Activated T-cell treated with anti-CD3 and anti-CD28 coated beads, Interleukin-2, amount 50 U/mL, for 4 hours (primary cell): ENCODE results near the gene ASMTL. TPM values are rescaled to one million over a fixed set of nuclear protein-coding genes. Genes with fewer than 3 reads are reported as not detected.
"Not testable (repeated sequence)": the region's sequence is repeated elsewhere in the genome, so short reads cannot be mapped to it uniquely, and the experiment has no call there.

Source experiments
- ATAC-seq, 2 donors: fragments of 200-7000 bp; cut with Tn5 transposase; one replicate each; pipeline ENCODE4 v1.10.0; 2021
- DNase-seq: peaks from one replicate; pipeline ENCODE4 v3.0.0-alpha.2; 2020
- H3K27me3 Mint-ChIP-seq: one replicate; pipeline ENCODE4 v1.8.0; 2021; ENCODE audit warnings: low read depth, mixed read lengths
- H3K36me3 Mint-ChIP-seq: one replicate; pipeline ENCODE4 v1.8.0; 2022; ENCODE audit warnings: mixed read lengths; ENCODE audit not compliant: insufficient read depth
- H3K4me1 Mint-ChIP-seq: one replicate; pipeline ENCODE4 v1.8.0; 2021; ENCODE audit warnings: low read depth, mixed read lengths
- H3K4me3 Mint-ChIP-seq: one replicate; pipeline ENCODE4 v1.8.0; 2021; ENCODE audit warnings: mild to moderate bottlenecking, moderate library complexity, mixed read lengths
- H3K9me3 Mint-ChIP-seq: one replicate; pipeline ENCODE4 v1.8.0; 2021; ENCODE audit warnings: mixed read lengths
- total RNA-seq, 3 donors: library from RNA; stranded (reverse); gene quantifications; one replicate each; pipeline ENCODE4 v1.2.1, GENCODE V29; 2021

ASMTL gene
- total RNA-seq, 3 donors from 2014 or later: 33.0 to 53.2 (median 36.9) TPM

DNA sequence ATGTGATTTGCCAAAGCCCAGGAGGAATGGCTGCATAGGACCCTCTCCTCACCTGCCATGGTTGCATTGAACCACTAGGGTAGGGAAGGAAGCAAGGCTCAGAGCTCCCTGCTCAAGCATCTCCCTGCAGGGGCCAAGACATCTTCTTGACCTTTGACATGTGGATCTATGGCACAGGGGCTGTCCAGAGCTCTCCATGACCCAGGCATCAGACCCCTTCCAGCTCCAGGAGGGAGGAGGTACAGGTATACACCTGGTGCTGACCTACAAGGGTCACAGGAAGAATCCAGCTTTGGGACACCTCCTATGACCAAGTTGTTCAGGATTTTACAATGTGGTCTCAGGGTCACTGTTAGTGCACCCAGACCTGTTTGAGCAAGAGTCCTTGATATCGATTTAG is 23.2 kb upstream of the ASMTL start:
- no peak overlapping the region for H3K4me3 Mint-ChIP-seq
- peaks cover 13% of the 10 kb centered on the region for H3K9me3 Mint-ChIP-seq
- H3K36me3 Mint-ChIP-seq: peaks cover 42% of the 10 kb centered on the region
- peaks cover 67% of the 10 kb centered on the region for H3K4me1 Mint-ChIP-seq
- DNase-seq (no peak), ATAC-seq (no peak)
- H3K27me3 Mint-ChIP-seq: no peaks in the 10 kb centered on the region

DNA sequence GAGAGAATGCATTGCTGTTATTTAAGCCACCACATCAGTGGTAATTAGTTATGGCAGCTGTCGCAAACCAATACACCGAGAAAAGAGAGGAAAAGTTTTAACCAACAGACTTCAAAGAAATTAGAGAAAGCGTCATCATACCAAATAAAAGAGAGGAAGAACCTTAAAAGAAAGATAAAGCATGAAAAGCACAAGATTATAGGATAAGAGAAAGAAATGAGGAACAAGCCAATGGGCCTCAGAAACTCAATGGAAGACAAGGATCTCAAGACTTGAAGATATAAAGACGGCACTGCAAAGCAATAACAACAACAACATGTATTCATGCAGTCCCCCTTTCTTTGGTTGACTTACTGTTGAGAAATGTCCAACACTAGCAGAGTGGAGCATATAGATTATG is 22.8 kb upstream of the ASMTL start:
- H3K9me3 Mint-ChIP-seq: peaks cover 13% of the 10 kb centered on the region
- peaks cover 69% of the 10 kb centered on the region for H3K4me1 Mint-ChIP-seq
- ATAC-seq: no peak
- peaks cover 42% of the 10 kb centered on the region for H3K36me3 Mint-ChIP-seq
- no peak for DNase-seq
- H3K4me3 Mint-ChIP-seq: no peak overlapping the region
- H3K27me3 Mint-ChIP-seq: no peaks in the 10 kb centered on the region

DNA sequence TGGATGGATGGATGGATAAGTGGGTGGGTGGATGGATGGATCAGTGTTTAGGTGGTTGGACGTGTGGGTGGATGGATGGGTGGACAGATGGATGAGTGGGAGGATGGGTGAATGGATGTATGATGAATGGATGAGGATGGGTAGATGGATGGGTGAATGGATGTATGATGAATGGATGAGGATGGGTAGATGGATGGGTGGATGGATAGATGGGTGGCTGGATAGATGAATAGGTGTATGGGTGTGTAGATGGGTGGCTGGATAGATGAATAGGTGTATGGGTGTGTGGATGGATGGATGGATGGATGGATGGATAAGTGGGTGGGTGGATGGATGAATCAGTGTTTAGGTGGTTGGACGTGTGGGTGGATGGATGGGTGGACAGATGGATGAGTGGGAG is 21.9 kb upstream of the ASMTL start:
- not testable (repeated sequence) for H3K27me3 Mint-ChIP-seq, H3K4me3 Mint-ChIP-seq, DNase-seq, H3K9me3 Mint-ChIP-seq, ATAC-seq
- peaks cover 34% of the 10 kb centered on the region for H3K36me3 Mint-ChIP-seq
- H3K4me1 Mint-ChIP-seq: peaks cover 68% of the 10 kb centered on the region

DNA sequence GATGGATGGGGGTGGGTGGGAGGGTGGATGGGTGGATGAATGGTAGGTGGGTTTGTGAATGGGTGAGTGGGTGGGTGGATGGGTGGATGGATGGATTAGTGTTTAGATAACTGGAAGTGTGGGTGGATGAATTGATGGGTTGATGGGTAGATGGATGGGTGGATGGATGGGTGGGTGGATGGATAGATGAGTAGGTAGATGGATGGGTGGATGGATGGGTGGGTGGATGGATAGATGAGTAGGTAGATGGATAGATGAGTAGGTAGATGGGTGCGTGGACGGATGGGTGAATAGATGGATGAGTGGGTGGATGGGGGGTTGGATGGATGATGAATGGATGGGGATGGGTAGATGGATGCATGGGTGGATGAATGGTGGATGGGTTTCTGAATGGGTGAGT is 20.3 kb upstream of the ASMTL start:
- no peak overlapping the region for H3K4me3 Mint-ChIP-seq
- H3K27me3 Mint-ChIP-seq: no peaks in the 10 kb centered on the region

DNA sequence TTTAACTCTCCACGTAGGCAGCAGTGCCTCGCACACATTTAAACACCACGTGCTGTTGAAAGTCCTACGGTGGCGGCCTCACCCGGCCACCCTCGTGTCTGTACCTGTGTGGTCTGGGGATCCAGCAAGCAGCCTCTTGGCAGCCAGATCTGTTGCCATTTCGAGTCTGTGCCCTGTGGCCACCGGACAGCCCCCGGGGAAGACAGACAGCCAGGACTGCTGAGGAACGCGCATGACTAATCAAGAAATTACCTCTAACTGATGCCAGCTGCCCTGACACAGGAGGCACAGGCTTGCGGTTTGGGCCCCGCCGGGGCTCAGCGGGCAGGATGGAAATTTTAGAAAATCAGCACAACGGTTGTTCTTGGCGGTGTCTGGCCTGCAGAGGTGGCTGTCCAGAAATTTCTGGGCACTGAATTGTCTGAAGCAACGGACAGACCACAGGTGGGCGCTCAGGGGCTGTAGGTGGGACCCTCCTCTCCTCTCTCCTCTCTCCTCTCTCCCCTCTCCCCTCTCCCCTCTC is 15.6 kb upstream of the ASMTL start:
- H3K4me1 Mint-ChIP-seq: peaks cover 80% of the 10 kb centered on the region
- peaks cover 21% of the 10 kb centered on the region for H3K36me3 Mint-ChIP-seq
- H3K27me3 Mint-ChIP-seq: no peaks in the 10 kb centered on the region
- H3K9me3 Mint-ChIP-seq: no peaks in the 10 kb centered on the region
- DNase-seq (peak; percentile 67), ATAC-seq (peak; percentile 78 to 79)
- H3K4me3 Mint-ChIP-seq: peak overlapping the region; percentile 69

More for the DNA sequence above, 20.3 kb upstream of the ASMTL start:
- Mint-ChIP-seq H3K36me3 (peaks cover 22% of the 10 kb centered on the region), H3K4me1 (peaks cover 68% of the 10 kb centered on the region), H3K9me3 (peaks cover 4% of the 10 kb centered on the region)
- ATAC-seq (no peak), DNase-seq (no peak)

DNA sequence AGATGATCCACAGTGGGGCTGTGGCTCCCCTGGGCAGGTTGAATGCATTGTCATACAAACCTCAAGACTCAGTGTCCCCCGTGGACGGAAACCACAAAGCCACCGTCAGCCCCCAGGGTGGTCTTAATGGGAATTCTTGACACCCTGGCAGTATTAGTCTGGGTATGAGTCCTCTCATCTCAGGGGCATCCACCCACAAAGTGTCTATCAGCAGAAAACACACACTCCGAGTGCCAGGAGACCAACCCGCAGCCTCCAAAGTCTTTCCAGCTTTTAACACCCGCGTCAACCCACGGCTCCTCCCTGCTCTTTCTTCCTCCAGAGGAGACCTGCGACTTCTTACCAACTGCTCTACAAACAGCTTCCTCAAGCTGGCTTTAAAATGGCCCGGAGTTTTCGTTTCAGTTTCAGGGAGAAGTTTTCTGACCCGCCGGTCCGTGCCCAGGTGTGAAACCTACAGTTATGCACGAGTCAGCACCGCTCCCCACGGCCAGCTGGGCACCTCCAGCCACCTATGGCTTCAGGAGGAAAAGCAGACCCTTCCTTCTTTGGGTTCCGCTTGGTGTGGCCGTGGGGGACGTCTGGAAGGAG is 14.4 kb upstream of the ASMTL start:
- H3K9me3 Mint-ChIP-seq: no peaks in the 10 kb centered on the region
- no peak for DNase-seq
- peak overlapping the region; percentile 72 for H3K4me3 Mint-ChIP-seq
- H3K36me3 Mint-ChIP-seq: peaks cover 20% of the 10 kb centered on the region
- H3K27me3 Mint-ChIP-seq: no peaks in the 10 kb centered on the region
- ATAC-seq: no peak
- H3K4me1 Mint-ChIP-seq: peaks cover 86% of the 10 kb centered on the region

DNA sequence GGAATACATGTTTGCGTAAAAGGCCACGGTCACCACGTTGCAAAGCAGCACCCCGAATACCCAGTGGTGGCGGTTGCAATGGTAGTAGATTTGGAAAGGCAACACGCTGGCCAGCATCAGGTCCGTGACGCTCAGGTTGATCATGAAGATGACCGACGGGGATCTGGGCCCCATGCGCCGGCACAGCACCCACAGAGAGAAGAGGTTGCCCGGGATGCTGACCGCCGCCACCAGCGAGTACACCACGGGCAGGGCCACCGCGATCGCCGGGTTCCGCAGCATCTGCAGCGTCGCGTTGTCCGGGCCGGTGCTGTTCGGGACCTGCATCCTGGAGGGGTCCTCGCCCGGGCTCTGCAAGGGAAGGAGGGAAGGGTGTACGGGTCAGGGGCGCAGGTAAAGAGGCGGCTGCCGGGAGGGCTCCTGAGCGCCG is 13.5 kb upstream of the ASMTL start:
- Mint-ChIP-seq H3K4me1 (peaks cover 85% of the 10 kb centered on the region), H3K4me3 (peak overlapping the region; percentile 35), H3K36me3 (peaks cover 12% of the 10 kb centered on the region), H3K27me3 (no peaks in the 10 kb centered on the region), H3K9me3 (no peaks in the 10 kb centered on the region)
- ATAC-seq: no peak
- DNase-seq: no peak

DNA sequence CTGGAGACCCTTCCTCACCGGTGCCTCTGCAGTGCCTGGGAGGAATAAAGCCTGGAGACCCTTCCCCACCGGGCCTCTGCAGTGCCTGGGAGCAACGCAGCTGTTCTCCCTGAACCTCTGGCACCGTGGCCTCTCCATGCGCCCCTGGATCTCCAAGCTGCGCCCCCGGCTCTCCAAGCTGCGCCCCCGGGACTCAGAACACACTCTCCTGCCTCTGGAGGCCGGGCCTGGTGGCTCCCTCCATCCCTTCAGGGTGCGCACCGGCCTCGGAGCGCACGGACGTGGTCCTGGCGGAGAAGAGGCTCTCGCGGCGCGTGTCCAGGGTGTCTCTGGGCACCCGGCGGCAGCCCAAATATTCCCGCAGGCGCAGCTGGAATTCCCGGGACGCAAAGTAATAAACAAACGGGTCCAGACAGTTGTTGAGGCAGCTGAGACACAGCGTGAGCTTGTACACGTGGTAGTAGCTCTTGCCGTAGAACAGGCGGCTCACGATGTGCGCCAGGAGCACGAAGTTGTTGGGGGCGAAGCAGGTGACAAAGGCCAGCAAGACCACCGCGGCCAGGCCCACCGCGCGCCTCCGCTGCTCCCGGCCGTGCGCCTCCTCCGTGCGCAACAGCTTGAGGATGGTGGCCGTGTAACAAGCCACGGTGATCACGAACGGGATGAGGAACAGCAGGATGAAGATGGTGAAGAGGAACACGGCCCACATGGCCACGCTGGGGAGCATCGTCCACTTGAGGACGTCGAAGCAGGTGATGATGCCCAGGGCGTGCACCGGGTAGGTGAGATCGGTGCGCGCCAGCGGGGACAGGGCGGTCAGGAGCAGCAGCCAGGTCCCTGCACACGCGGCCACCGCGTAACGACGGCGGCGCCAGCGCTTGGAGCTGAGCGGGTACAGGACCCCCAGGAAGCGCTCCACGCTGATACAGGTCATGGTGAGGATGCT is 12.8 kb upstream of the ASMTL start:
- DNase-seq (no peak), ATAC-seq (no peak)
- peaks cover 85% of the 10 kb centered on the region for H3K4me1 Mint-ChIP-seq
- no peaks in the 10 kb centered on the region for H3K27me3 Mint-ChIP-seq
- no peaks in the 10 kb centered on the region for H3K9me3 Mint-ChIP-seq
- H3K4me3 Mint-ChIP-seq: peak overlapping the region; percentile 69
- peaks cover 12% of the 10 kb centered on the region for H3K36me3 Mint-ChIP-seq

DNA sequence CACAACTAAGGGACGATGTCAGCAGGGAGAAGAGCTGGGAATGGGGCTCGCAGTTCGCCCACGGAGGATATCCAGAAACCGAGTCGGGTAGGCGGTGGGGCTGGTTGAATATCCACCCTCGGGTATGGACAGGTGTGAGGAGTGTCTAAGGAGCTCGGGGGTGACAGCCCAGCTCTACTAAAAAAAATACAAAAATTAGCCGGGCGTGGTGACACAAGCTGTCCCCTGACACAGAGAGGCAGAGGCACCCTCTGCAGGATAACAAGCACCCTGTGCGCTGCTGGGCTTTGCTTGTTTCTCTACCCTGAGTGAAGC is 12.2 kb upstream of the ASMTL start:
- peak overlapping the region; percentile 69 for H3K4me3 Mint-ChIP-seq
- peaks cover 12% of the 10 kb centered on the region for H3K36me3 Mint-ChIP-seq
- no peaks in the 10 kb centered on the region for H3K9me3 Mint-ChIP-seq
- peaks cover 79% of the 10 kb centered on the region for H3K4me1 Mint-ChIP-seq
- ATAC-seq (no peak), DNase-seq (no peak)
- H3K27me3 Mint-ChIP-seq: no peaks in the 10 kb centered on the region

DNA sequence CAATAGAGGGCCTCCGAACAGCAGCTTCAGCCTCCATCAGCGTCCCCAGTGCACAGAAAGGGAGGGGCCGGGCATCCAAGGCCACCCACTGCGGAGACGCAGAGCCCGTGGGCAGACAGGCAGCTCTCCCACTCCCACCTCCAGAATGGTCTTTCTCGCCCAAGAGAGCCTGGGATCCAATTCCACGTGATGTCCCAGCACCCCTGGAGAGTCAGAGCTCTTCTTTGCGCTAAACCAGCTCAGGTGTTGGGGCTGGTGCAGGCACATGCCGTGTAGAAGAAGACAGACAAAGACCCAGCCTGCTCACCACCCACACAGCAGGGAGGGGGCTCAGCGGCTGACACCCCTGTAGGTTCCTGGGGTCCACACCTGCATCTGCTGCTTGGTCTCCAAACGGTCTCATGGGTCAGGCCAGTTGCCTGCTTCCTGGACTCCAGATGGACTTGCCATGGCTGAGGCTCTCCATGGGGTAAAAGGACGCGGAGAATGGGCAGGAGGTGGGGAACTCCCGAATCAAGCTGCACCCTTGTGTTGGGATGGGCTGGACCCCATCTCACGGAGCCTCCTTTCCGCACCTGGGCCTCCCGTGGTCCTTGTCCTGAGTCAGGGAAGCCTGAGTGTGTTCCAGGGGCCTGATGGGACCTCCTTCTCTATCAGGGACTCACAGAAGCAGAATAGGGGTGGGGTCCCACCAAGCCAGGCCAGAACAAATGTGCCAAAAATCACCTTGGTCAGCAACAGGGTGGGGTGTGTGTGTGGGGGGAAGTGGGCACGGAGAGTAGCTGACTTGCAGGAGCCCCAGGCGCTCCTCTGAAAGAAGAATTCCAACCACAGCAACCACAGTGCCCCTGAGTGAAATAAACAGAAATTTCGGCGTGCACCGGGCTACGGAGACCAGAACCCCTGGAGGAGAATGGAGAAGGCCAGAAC is 11.6 kb upstream of the ASMTL start:
- Mint-ChIP-seq H3K9me3 (no peaks in the 10 kb centered on the region), H3K36me3 (peaks cover 12% of the 10 kb centered on the region), H3K4me1 (peaks cover 73% of the 10 kb centered on the region), H3K27me3 (no peaks in the 10 kb centered on the region), H3K4me3 (peak overlapping the region; percentile 69)
- no peak for ATAC-seq
- no peak for DNase-seq

DNA sequence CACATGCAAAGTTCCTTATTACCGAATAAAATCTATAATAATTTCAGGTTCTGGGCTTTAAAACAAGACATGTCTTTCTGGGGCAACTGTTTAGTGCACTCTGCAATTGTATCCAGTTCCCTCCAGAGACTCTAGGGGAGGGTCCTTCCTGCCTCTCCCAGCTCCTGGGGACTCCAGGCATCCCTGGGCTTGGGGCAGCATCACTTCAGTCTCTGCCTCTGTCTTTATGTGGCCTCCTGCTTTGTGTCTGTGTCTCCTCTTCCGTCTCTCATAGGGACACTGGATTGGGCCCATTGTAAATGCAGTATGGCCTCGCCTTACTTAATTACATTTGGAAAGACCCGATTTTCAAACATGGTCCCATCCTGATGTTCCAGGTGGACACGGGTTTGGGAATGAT is 10.9 kb upstream of the ASMTL start:
- Mint-ChIP-seq H3K9me3 (no peaks in the 10 kb centered on the region), H3K27me3 (no peaks in the 10 kb centered on the region), H3K4me3 (peak overlapping the region; percentile 48), H3K4me1 (peaks cover 69% of the 10 kb centered on the region), H3K36me3 (peaks cover 12% of the 10 kb centered on the region)
- no peak for ATAC-seq
- DNase-seq: no peak

DNA sequence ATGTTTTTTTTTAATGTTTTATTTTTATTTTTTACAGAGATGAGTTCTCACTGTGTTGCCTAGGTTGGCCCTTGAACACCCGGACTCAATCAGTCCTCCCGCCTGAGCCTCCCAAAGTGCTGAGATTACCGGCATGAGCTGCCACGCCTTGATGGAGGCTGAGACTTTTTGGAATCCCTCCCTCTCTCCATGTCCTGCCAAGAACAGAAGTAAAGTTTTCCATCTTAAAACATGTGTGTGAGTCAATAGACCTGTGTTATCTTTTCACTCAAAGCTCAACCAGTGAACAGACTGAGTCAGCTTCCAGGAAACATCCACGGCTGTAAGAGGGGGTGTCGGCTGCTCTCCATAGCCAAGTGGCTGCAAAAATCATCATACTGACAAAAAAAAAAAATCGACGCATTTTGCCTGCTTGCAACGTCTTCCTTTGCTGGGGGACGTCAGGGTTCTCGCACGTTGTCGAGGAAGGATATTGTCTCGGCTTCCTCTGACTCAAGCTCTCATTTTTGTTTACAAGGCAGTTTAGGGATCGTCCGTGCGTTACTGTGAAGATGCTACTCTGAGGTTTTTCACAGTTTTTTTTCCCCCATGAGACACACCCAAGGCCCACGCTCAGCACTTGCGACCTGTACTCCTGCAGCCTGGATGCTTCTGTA is 10.0 kb upstream of the ASMTL start:
- Mint-ChIP-seq H3K4me1 (peaks cover 63% of the 10 kb centered on the region), H3K27me3 (no peaks in the 10 kb centered on the region), H3K4me3 (peak overlapping the region; percentile 48), H3K36me3 (peaks cover 12% of the 10 kb centered on the region), H3K9me3 (no peaks in the 10 kb centered on the region)
- ATAC-seq: peak; percentile 85 to 88
- peak; percentile 62 for DNase-seq

DNA sequence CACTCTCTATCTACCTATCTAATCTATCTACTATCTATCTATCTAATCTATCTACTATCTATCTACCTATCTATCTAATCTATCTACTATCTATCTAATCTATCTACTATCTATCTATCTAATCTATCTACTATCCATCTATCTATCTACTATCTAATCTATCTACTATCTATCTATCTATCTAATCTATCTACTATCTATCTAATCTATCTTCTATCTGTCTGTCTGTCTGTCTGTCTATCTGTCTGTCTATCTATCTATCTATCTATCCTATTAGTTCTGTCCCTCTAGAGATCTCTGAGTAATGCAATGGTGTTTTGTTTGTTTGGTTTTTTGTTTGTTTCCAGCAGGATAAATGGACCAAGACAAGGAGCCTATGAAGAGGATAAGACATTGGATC is 9.4 kb upstream of the ASMTL start:
- DNase-seq: no peak
- Mint-ChIP-seq H3K27me3 (no peaks in the 10 kb centered on the region), H3K9me3 (no peaks in the 10 kb centered on the region), H3K4me3 (no peak overlapping the region), H3K36me3 (peaks cover 9% of the 10 kb centered on the region), H3K4me1 (peaks cover 57% of the 10 kb centered on the region)
- no peak for ATAC-seq

DNA sequence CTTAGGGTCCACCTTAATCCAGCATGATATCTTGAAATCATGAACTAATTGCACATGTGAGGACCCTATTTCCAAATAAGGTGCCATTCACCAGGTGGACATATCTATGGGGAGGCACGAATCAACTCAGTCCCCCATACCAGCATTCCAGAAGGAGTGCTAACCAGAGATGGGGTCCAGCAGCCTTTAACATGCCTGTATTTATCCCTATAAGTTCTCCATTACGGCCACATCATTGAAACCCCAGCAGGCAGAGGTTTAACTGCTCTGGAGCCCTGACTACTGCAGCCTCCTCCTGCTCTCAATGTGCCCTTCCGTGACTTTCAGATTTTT is 3.2 kb upstream of the ASMTL start:
- Mint-ChIP-seq H3K36me3 (no peaks in the 10 kb centered on the region), H3K27me3 (no peaks in the 10 kb centered on the region), H3K4me1 (peaks cover 17% of the 10 kb centered on the region), H3K9me3 (no peaks in the 10 kb centered on the region), H3K4me3 (peak overlapping the region; percentile 9)
- ATAC-seq: no peak
- DNase-seq: no peak
